WTC11 (cell line): ENCODE results near the gene SNRPA. TPM values are rescaled to one million over a fixed set of nuclear protein-coding genes. Genes with fewer than 3 reads are reported as not detected.

Experiments
- ATAC-seq: fragments of 200-7000 bp; cut with Tn5 transposase; 2 replicates; pipeline ENCODE4 v1.10.0; 2021; ENCODE audit warnings: mild to moderate bottlenecking, moderate library complexity
- CTCF ChIA-PET: fragments of 300-600 bp; sonication (Branson Sonifier 250); formaldehyde crosslinking; loops from one replicate; lab custom pipeline; 2021; ENCODE audit warnings: antibody characterized with exemption; lab: Charles Lee
- POLR2A ChIA-PET: fragments of 350-600 bp; sonication (Branson Sonifier 250); formaldehyde crosslinking; loops from one replicate; lab custom pipeline; 2021; ENCODE audit warnings: antibody characterized with exemption; lab: Charles Lee
- DNase-seq: peaks from one replicate; pipeline ENCODE4 v3.0.0; 2021; ENCODE audit warnings: low spot score
- H3K27ac Mint-ChIP-seq: 2 replicates; pipeline ENCODE4 v1.8.0; 2021; ENCODE audit warnings: mixed read lengths
- H3K27me3 Mint-ChIP-seq: 2 replicates; pipeline ENCODE4 v1.8.0; 2021; ENCODE audit warnings: low read depth, mild to moderate bottlenecking, moderate library complexity, mixed read lengths
- H3K36me3 Mint-ChIP-seq: 2 replicates; pipeline ENCODE4 v1.8.0; 2021; ENCODE audit warnings: mixed read lengths
- H3K4me1 Mint-ChIP-seq: 2 replicates; pipeline ENCODE4 v1.8.0; 2022; ENCODE audit warnings: mixed read lengths
- H3K4me3 Mint-ChIP-seq: 2 replicates; pipeline ENCODE4 v1.8.0; 2021; ENCODE audit warnings: mild to moderate bottlenecking, moderate library complexity, mixed read lengths
- H3K9me3 Mint-ChIP-seq: 2 replicates; pipeline ENCODE4 v1.8.0; 2021; ENCODE audit warnings: mixed read lengths
- ATF2 ChIP-seq: sonication (generic); formaldehyde crosslinking; IDR thresholded peaks from 2 replicates; pipeline ENCODE4 v1.8.1; 2022; ENCODE audit warnings: low read depth, missing genetic modification reagents, borderline replicate concordance
- CREB1 ChIP-seq: sonication (generic); formaldehyde crosslinking; IDR thresholded peaks from 2 replicates; pipeline ENCODE4 v1.8.0; 2023; ENCODE audit warnings: mild to moderate bottlenecking, missing genetic modification reagents
- E2F4 ChIP-seq: sonication (generic); formaldehyde crosslinking; IDR thresholded peaks from 2 replicates; pipeline ENCODE4 v1.8.1; 2022; ENCODE audit warnings: low read depth, mild to moderate bottlenecking, moderate library complexity, missing genetic modification reagents, borderline replicate concordance
- ESRRA ChIP-seq: sonication (generic); formaldehyde crosslinking; IDR thresholded peaks from 2 replicates; pipeline ENCODE4 v1.8.1; 2022; ENCODE audit warnings: mild to moderate bottlenecking, missing genetic modification reagents, borderline replicate concordance
- KAT7 ChIP-seq: sonication (generic); formaldehyde crosslinking; IDR thresholded peaks from 2 replicates; pipeline ENCODE4 v1.8.1; 2023; ENCODE audit warnings: missing genetic modification reagents, mild to moderate bottlenecking, borderline replicate concordance
- MAX ChIP-seq: sonication (generic); formaldehyde crosslinking; IDR thresholded peaks from 2 replicates; pipeline ENCODE4 v1.8.0; 2022; ENCODE audit warnings: mild to moderate bottlenecking, missing genetic modification reagents
- MLX ChIP-seq: sonication (generic); formaldehyde crosslinking; IDR thresholded peaks from 2 replicates; pipeline ENCODE4 v1.8.1; 2023; ENCODE audit warnings: mild to moderate bottlenecking, missing genetic modification reagents, moderate library complexity
- MXD4 ChIP-seq: fragments of 250-450 bp; sonication (Bioruptor Pico); IDR thresholded peaks from 2 replicates; pipeline ENCODE4 v1.8.0; 2021; ENCODE audit warnings: mild to moderate bottlenecking, moderate library complexity, borderline replicate concordance
- OVOL2 ChIP-seq: fragments of 250-450 bp; sonication (Bioruptor Pico); IDR thresholded peaks from 2 replicates; pipeline ENCODE4 v1.9.0; 2021; ENCODE audit warnings: mild to moderate bottlenecking, borderline replicate concordance
- RELA ChIP-seq: sonication (generic); formaldehyde crosslinking; IDR thresholded peaks from 2 replicates; pipeline ENCODE4 v1.8.1; 2022; ENCODE audit warnings: missing genetic modification reagents, mild to moderate bottlenecking, borderline replicate concordance
- RORB ChIP-seq: fragments of 250-450 bp; sonication (Bioruptor Pico); IDR thresholded peaks from 2 replicates; pipeline ENCODE4 v1.9.0; 2021; ENCODE audit warnings: mild to moderate bottlenecking
- TCF7 ChIP-seq: sonication (generic); formaldehyde crosslinking; IDR thresholded peaks from 2 replicates; pipeline ENCODE4 v1.8.0; 2022; ENCODE audit warnings: mild to moderate bottlenecking, low read depth, missing genetic modification reagents, moderate library complexity
- ZNF232 ChIP-seq: sonication (generic); formaldehyde crosslinking; IDR thresholded peaks from 2 replicates; pipeline ENCODE4 v1.8.0; 2022; ENCODE audit warnings: mild to moderate bottlenecking, missing genetic modification reagents
- total RNA-seq: library from RNA; stranded (reverse); gene quantifications from 3 replicates; pipeline ENCODE4 v1.2.3, GENCODE V29; 2021
- TF ChIP-seq, protein P1 (sequence below): fragments of 250-450 bp; sonication (Bioruptor Pico); IDR thresholded peaks from 2 replicates; pipeline ENCODE4 v1.9.0; 2021; ENCODE audit warnings: mild to moderate bottlenecking
- TF ChIP-seq, protein P2 (sequence below): fragments of 250-450 bp; sonication (Bioruptor Pico); IDR thresholded peaks from 2 replicates; pipeline ENCODE4 v1.9.0; 2021; ENCODE audit warnings: moderate library complexity, mild to moderate bottlenecking, inconsistent platforms, borderline replicate concordance
- TF ChIP-seq, protein P3 (sequence below): sonication (generic); formaldehyde crosslinking; IDR thresholded peaks from 2 replicates; pipeline ENCODE4 v1.8.0; 2022; ENCODE audit warnings: mild to moderate bottlenecking, missing genetic modification reagents
- TF ChIP-seq, protein P4 (sequence below): sonication (generic); formaldehyde crosslinking; IDR thresholded peaks from 2 replicates; pipeline ENCODE4 v1.8.1; 2023; ENCODE audit warnings: mild to moderate bottlenecking, missing genetic modification reagents
- TF ChIP-seq, protein P5 (sequence below): sonication (generic); formaldehyde crosslinking; IDR thresholded peaks from 2 replicates; pipeline ENCODE4 v1.8.0; 2023; ENCODE audit warnings: missing genetic modification reagents, mild to moderate bottlenecking, borderline replicate concordance

Gene SNRPA
- total RNA-seq, 1 experiment from 2014 or later: 227 TPM

GRCh38 chr19:40747536-40747935 is 3.5 kb upstream of the SNRPA start:
- Mint-ChIP-seq H3K27ac (no peak overlapping the region), H3K4me1 (peaks cover 31% of the 10 kb centered on the region), H3K27me3 (no peaks in the 10 kb centered on the region), H3K4me3 (no peak overlapping the region), H3K36me3 (peaks cover 16% of the 10 kb centered on the region), H3K9me3 (no peaks in the 10 kb centered on the region)
- CTCF ChIA-PET: interaction anchor here (1.0 kb wide), 1 partner anchor 51 kb away, joined by 3 read pairs; no protein-coding TSS in a partner anchor
- POLR2A ChIA-PET: no interaction called here
- TF ChIP-seq RELA (CRISPR knock-in tag): no peak
- no peak for TF ChIP-seq KAT7
- TF ChIP-seq, protein P1, sequence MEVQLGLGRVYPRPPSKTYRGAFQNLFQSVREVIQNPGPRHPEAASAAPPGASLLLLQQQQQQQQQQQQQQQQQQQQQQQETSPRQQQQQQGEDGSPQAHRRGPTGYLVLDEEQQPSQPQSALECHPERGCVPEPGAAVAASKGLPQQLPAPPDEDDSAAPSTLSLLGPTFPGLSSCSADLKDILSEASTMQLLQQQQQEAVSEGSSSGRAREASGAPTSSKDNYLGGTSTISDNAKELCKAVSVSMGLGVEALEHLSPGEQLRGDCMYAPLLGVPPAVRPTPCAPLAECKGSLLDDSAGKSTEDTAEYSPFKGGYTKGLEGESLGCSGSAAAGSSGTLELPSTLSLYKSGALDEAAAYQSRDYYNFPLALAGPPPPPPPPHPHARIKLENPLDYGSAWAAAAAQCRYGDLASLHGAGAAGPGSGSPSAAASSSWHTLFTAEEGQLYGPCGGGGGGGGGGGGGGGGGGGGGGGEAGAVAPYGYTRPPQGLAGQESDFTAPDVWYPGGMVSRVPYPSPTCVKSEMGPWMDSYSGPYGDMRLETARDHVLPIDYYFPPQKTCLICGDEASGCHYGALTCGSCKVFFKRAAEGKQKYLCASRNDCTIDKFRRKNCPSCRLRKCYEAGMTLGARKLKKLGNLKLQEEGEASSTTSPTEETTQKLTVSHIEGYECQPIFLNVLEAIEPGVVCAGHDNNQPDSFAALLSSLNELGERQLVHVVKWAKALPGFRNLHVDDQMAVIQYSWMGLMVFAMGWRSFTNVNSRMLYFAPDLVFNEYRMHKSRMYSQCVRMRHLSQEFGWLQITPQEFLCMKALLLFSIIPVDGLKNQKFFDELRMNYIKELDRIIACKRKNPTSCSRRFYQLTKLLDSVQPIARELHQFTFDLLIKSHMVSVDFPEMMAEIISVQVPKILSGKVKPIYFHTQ: no peak
- TF ChIP-seq, protein P2, sequence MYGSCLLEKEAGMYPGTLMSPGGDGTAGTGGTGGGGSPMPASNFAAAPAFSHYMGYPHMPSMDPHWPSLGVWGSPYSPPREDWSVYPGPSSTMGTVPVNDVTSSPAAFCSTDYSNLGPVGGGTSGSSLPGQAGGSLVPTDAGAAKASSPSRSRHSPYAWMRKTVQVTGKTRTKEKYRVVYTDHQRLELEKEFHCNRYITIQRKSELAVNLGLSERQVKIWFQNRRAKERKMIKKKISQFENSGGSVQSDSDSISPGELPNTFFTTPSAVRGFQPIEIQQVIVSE (CRISPR knock-in tag): no peak
- no peak for TF ChIP-seq CREB1
- TF ChIP-seq OVOL2: no peak
- TF ChIP-seq MLX (CRISPR knock-in tag): no peak
- TF ChIP-seq, protein P3, sequence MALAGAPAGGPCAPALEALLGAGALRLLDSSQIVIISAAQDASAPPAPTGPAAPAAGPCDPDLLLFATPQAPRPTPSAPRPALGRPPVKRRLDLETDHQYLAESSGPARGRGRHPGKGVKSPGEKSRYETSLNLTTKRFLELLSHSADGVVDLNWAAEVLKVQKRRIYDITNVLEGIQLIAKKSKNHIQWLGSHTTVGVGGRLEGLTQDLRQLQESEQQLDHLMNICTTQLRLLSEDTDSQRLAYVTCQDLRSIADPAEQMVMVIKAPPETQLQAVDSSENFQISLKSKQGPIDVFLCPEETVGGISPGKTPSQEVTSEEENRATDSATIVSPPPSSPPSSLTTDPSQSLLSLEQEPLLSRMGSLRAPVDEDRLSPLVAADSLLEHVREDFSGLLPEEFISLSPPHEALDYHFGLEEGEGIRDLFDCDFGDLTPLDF: no peak
- ATAC-seq: no peak
- DNase-seq: no peak

- Mint-ChIP-seq H3K27me3 (no peaks in the 10 kb centered on the region), H3K9me3 (no peaks in the 10 kb centered on the region), H3K4me1 (peaks cover 38% of the 10 kb centered on the region), H3K4me3 (peak within 1 kb of the TSS; percentile 99), H3K36me3 (peaks cover 30% of the 10 kb centered on the region), H3K27ac (peak within 1 kb of the TSS; percentile 100)
- ChIA-PET POLR2A (interaction anchor here (0.5 to 2.5 kb wide), 11 partner anchors 9 to 512 kb away, joined by 3 to 34 read pairs (median 3); partner anchors contain the start of genes COQ8B, EGLN2, ITPKC and NUMBL), CTCF (interaction anchor here (0.5 to 2.5 kb wide), 13 partner anchors 28 to 512 kb away, joined by 3 to 13 read pairs (median 6); partner anchors contain the start of genes COQ8B, EGLN2, ITPKC and RAB4B)
- ATAC-seq (peak; percentile 93), DNase-seq (peak; percentile 99)
- TF ChIP-seq MAX (CRISPR knock-in tag) (peak; percentile 88), ZNF232 (CRISPR knock-in tag) (no peak), RORB (CRISPR knock-in tag) (no peak), CREB1 (no peak), ESRRA (peak; percentile 69; the same call in 1 of the 2 replicates), ATF2 (CRISPR knock-in tag) (no peak), TCF7 (CRISPR knock-in tag) (no peak), RELA (CRISPR knock-in tag) (no peak), MXD4 (no peak), E2F4 (CRISPR knock-in tag) (peak; percentile 52; the same call in 1 of the 2 replicates)
- TF ChIP-seq, protein P4, sequence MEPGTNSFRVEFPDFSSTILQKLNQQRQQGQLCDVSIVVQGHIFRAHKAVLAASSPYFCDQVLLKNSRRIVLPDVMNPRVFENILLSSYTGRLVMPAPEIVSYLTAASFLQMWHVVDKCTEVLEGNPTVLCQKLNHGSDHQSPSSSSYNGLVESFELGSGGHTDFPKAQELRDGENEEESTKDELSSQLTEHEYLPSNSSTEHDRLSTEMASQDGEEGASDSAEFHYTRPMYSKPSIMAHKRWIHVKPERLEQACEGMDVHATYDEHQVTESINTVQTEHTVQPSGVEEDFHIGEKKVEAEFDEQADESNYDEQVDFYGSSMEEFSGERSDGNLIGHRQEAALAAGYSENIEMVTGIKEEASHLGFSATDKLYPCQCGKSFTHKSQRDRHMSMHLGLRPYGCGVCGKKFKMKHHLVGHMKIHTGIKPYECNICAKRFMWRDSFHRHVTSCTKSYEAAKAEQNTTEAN (CRISPR knock-in tag): no peak
- TF ChIP-seq, protein P5, sequence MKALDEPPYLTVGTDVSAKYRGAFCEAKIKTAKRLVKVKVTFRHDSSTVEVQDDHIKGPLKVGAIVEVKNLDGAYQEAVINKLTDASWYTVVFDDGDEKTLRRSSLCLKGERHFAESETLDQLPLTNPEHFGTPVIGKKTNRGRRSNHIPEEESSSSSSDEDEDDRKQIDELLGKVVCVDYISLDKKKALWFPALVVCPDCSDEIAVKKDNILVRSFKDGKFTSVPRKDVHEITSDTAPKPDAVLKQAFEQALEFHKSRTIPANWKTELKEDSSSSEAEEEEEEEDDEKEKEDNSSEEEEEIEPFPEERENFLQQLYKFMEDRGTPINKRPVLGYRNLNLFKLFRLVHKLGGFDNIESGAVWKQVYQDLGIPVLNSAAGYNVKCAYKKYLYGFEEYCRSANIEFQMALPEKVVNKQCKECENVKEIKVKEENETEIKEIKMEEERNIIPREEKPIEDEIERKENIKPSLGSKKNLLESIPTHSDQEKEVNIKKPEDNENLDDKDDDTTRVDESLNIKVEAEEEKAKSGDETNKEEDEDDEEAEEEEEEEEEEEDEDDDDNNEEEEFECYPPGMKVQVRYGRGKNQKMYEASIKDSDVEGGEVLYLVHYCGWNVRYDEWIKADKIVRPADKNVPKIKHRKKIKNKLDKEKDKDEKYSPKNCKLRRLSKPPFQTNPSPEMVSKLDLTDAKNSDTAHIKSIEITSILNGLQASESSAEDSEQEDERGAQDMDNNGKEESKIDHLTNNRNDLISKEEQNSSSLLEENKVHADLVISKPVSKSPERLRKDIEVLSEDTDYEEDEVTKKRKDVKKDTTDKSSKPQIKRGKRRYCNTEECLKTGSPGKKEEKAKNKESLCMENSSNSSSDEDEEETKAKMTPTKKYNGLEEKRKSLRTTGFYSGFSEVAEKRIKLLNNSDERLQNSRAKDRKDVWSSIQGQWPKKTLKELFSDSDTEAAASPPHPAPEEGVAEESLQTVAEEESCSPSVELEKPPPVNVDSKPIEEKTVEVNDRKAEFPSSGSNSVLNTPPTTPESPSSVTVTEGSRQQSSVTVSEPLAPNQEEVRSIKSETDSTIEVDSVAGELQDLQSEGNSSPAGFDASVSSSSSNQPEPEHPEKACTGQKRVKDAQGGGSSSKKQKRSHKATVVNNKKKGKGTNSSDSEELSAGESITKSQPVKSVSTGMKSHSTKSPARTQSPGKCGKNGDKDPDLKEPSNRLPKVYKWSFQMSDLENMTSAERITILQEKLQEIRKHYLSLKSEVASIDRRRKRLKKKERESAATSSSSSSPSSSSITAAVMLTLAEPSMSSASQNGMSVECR (CRISPR knock-in tag): no peak; the same call in 1 of the 2 replicates
These were observed 737 bp upstream of the SNRPA start, which contains the start of gene ACTMAP for GRCh38 chr19:40750058-40750873. Gene ACTMAP, minus strand, starts transcription at chr19:40750477. Its CDS starts 674 bp downstream, at chr19:40749803.
